ENCODE measurements around the gene SPG21. TPM values are rescaled to one million over a fixed set of nuclear protein-coding genes. Genes with fewer than 3 reads are reported as not detected.

The SPG21 gene
- total and polyA plus RNA-seq, 8 donors = 21.6 to 129 (median 68.0) TPM

DNA sequence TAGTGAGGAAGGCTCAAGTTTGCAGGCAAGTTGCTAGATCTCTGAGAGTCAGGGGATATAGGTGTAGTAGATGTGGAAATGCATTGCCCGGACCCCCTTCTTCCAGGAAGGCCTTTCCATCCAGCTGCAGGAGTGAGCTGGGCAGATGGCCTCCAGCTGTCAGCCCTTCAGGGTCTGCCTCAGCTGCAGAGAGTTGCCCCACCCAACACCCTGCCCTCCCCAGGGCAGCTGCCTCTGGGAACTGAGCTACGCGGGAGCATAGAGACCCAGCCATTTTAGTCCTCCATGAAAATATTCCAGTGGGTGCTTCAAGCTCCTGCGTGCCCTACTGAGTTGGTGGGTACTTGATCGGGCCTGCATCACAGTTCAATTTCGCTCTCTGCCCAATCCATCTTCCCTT, 29.6 kb downstream of the SPG21 start:
- intact Hi-C loops (cut with DNase I; ENCODE audit: low total_unique reads) = no loop called here
- Histone ChIP-seq H3K4me3 (no peak overlapping the region), H3K9me3 (no peaks in the 10 kb centered on the region), H3K27ac (no peak overlapping the region), H3K27me3 (no peaks in the 10 kb centered on the region), H3K36me3 (peaks cover 67 to 100% (median 99%) of the 10 kb centered on the region in 4 donors), H3K4me1 (no peaks in the 10 kb centered on the region)
- WGBS, 5 donors = 93 to 98% (median 95%) methylated on average over 6 of the region's 6 CpGs
- TF ChIP-seq EP300 (IDR thresholded peaks at IDR 0.05) (no peak), POLR2AphosphoS5 (IDR thresholded peaks at IDR 0.05) (no peak), POLR2A (IDR thresholded peaks at IDR 0.05) (no peak), CTCF (IDR thresholded peaks at IDR 0.05) (no peak)
- DNase-seq = no peak

- H3K36me3 ChIP-seq = peaks cover 58 to 93% (median 91%) of the 10 kb centered on the region in 4 donors
- TF ChIP-seq CTCF (IDR thresholded peaks at IDR 0.05) = no peak
- TF ChIP-seq POLR2AphosphoS5 (IDR thresholded peaks at IDR 0.05) = no peak
- no peak for TF ChIP-seq POLR2A (IDR thresholded peaks at IDR 0.05)
- no peak for TF ChIP-seq EP300 (IDR thresholded peaks at IDR 0.05)
- no peak overlapping the region for H3K27ac ChIP-seq
- no peaks in the 10 kb centered on the region for H3K27me3 ChIP-seq
- intact Hi-C loops (cut with DNase I; ENCODE audit: low total_unique reads) = no loop called here
- no peak overlapping the region for H3K4me3 ChIP-seq
- WGBS, 5 donors = 97 to 99% (median 97%) methylated on average over 9 of the region's 9 CpGs
- H3K4me1 ChIP-seq = no peaks in the 10 kb centered on the region
- no peak for DNase-seq
- H3K9me3 ChIP-seq = no peaks in the 10 kb centered on the region
Measured at GRCh38 chr15:64959128-64959527, 30.6 kb downstream of the SPG21 start.

DNA sequence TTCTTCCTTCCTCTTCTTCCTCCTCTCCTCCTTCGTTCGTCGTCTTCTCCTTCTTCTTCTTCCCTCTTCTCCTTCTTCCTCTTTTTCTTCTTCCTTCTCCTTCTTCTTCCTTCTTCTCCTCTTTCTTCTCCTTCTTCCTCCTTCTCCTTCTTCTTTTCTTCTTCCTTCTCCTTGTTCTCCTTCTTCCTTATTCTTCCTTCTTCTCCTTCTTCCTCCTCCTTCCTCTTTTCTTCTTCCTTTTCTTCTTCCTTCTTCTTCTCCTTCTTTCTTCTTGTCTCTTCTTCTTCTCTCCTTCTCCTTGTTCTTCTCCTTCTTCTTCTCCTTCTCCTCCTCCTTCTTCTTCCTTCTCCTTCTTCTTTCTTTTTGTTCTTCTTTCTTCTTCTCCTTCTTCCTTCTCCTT, 35.3 kb downstream of the SPG21 start:
- intact Hi-C loops (cut with DNase I; ENCODE audit: low total_unique reads) = no loop called here
- no peaks in the 10 kb centered on the region for H3K4me1 ChIP-seq
- H3K4me3 ChIP-seq = no peak overlapping the region
- no peaks in the 10 kb centered on the region for H3K27me3 ChIP-seq
- H3K36me3 ChIP-seq = peaks cover 18 to 54% (median 45%) of the 10 kb centered on the region in 4 donors
- no peak for DNase-seq
- 61 to 88% (median 84%) methylated on average over 2 to 3 of the region's 3 CpGs for WGBS, 5 donors
- no peak for TF ChIP-seq POLR2AphosphoS5 (IDR thresholded peaks at IDR 0.05)
- TF ChIP-seq POLR2A (IDR thresholded peaks at IDR 0.05) = no peak
- TF ChIP-seq EP300 (IDR thresholded peaks at IDR 0.05) = no peak
- no peaks in the 10 kb centered on the region for H3K9me3 ChIP-seq
- H3K27ac ChIP-seq = no peak overlapping the region

DNA sequence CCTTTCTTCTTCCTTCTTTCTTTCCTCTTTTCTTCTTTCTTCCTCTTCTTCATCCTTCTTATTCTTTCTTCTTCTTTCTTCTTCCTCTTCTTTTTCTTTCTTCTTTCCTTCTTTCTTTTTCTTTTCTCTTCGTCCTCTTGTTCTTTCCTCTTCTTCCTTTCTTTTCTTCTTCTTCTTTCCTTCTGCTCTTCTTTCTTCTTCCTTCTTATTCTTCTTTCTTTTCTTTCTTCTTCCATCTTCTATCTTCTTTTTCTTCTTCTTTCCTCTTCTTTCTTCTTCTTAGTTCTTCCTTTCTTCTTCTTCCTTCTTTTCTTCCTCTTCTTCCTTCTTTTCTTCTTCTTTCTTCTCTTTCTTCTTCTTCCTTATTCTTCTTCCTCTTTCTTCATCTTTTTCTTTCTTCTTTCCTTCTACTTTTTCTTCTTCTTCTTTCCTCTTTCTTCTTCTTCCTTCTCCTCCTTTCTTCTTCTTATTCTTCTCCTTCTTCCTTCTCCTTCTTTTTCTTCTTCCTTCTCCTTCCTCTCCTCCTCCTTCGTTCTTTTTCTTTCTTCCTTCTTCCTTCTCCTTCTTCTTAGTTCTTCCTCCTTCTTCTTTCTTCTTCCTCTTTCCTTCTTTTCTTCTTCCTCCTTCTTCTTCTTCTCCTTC, 37.8 kb downstream of the SPG21 start:
- intact Hi-C loops (cut with DNase I; ENCODE audit: low total_unique reads) = no loop called here
- H3K27ac ChIP-seq = no peak overlapping the region
- TF ChIP-seq EP300 (IDR thresholded peaks at IDR 0.05) = no peak
- 88 to 100% (median 93%) methylated on average over 2 of the region's 2 CpGs for WGBS, 5 donors
- no peaks in the 10 kb centered on the region for H3K27me3 ChIP-seq
- peaks cover 13 to 31% (median 22%) of the 10 kb centered on the region in 4 donors for H3K36me3 ChIP-seq
- no peaks in the 10 kb centered on the region for H3K4me1 ChIP-seq
- DNase-seq = no peak
- no peak overlapping the region for H3K4me3 ChIP-seq
- no peaks in the 10 kb centered on the region for H3K9me3 ChIP-seq

- no peak for DNase-seq
- H3K27me3 ChIP-seq = no peaks in the 10 kb centered on the region
- H3K36me3 ChIP-seq = peaks cover 9 to 21% (median 12%) of the 10 kb centered on the region in 4 donors
- 59 to 75% (median 71%) methylated on average over 6 of the region's 6 CpGs for WGBS, 5 donors
- no peak overlapping the region for H3K4me3 ChIP-seq
- TF ChIP-seq CTCF (IDR thresholded peaks at IDR 0.05) (no peak), POLR2AphosphoS5 (IDR thresholded peaks at IDR 0.05) (no peak), EP300 (IDR thresholded peaks at IDR 0.05) (no peak), POLR2A (IDR thresholded peaks at IDR 0.05) (no peak)
- no peaks in the 10 kb centered on the region for H3K4me1 ChIP-seq
- no peak overlapping the region for H3K27ac ChIP-seq
- intact Hi-C loops (cut with DNase I; ENCODE audit: low total_unique reads) = no loop called here
- H3K9me3 ChIP-seq = no peaks in the 10 kb centered on the region
Measured at GRCh38 chr15:64950888-64951287, 38.8 kb downstream of the SPG21 start.

Data from stomach (tissue), 9 donors.